Left lobe of liver (tissue), 2 donors: ENCODE results near the gene B4GALT6. TPM values are rescaled to one million over a fixed set of nuclear protein-coding genes. Genes with fewer than 3 reads are reported as not detected.
"Not testable (repeated sequence)": the region's sequence is repeated elsewhere in the genome, so short reads cannot be mapped to it uniquely, and the experiment has no call there.

Experiments used
- ATAC-seq: fragments of 200-7000 bp; cut with Tn5 transposase; one replicate; pipeline ENCODE4 v1.9.1; 2020; ENCODE audit warnings: mild to moderate bottlenecking, moderate library complexity
- DNase-seq: peaks from one replicate; pipeline ENCODE4 v3.0.0-alpha.2; 2020; ENCODE audit warnings: low spot score
- total RNA-seq: library from RNA; stranded (reverse); gene quantifications from one replicate; pipeline ENCODE4 v1.2.1, GENCODE V29; 2021
- donor health status: DM: no; HTN: no; CAD: no; lungs with moderate emphysema.
- donor health status: DM: no; HTN: yes; CAD: no.

B4GALT6 gene, protein sequence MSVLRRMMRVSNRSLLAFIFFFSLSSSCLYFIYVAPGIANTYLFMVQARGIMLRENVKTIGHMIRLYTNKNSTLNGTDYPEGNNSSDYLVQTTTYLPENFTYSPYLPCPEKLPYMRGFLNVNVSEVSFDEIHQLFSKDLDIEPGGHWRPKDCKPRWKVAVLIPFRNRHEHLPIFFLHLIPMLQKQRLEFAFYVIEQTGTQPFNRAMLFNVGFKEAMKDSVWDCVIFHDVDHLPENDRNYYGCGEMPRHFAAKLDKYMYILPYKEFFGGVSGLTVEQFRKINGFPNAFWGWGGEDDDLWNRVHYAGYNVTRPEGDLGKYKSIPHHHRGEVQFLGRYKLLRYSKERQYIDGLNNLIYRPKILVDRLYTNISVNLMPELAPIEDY
- total RNA-seq = 2.7 TPM

DNA sequence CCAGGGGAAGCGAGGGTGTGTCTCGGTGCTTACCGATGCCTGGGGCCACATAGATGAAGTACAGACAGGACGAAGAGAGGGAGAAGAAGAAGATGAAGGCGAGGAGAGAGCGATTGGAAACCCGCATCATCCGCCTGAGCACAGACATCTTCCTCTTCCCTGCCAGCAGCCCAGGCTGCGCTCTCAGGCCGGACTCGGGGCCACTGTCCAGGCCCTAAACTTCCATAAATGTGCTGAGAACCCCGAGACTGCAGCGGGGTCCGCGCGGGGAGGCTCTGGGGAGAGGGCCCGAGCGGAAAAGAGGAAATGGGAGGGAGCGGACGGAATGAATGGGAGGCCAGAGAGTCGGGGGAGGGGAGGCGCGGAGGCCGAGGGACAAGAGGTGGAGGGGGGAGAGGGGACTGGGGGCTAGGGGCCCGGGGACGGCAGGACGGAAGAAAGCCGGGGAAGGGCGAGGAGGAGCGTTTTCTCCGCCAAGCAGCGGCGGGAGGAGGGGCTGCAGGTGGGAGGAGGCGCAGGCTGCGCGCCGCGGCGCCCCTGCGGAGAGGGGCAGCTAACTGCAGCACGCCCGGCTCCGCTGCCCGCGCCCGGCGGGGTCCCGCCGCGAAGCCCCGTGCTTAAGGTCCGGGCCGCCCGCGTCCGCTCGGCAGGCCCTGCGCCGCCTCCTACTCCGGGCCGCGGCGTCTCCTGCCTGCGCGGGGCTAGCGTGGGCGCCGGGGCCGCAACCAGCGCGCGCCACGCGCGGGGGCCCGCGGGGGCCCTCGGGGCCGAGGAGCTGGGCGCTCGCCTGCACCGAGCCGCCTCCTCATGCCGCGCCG is at the start of gene B4GALT6:
TSS of gene B4GALT6 (minus strand) at position 303 of the 818 bp plus-strand sequence. CDS start at position 148, 155 bp downstream.
- ATAC-seq (peak; percentile 42), DNase-seq (peak; percentile 49)

- no peak for DNase-seq
- ATAC-seq = no peak
Observed at GRCh38 chr18:31731628-31732027, 47.2 kb upstream of the B4GALT6 start.

DNA sequence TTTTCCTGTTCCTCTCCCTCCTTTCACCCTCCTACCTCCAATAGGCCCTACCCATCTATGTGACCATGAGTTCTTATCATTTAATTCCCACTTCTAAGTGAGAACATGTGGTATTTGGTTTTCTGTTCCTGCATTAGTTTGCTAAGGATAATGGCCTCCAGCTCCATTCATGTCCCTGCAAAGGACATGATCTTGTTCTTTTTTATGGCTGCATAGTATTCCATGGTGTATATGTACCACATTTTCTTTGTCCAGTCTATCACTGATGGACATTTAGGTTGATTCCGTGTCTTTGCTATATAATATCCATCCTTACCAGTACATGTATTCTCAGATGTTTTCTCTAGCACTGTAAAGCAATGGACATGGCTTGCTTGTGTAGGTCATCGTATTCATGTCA is 44.8 kb upstream of the B4GALT6 start:
- not testable (repeated sequence) for ATAC-seq, DNase-seq

DNA sequence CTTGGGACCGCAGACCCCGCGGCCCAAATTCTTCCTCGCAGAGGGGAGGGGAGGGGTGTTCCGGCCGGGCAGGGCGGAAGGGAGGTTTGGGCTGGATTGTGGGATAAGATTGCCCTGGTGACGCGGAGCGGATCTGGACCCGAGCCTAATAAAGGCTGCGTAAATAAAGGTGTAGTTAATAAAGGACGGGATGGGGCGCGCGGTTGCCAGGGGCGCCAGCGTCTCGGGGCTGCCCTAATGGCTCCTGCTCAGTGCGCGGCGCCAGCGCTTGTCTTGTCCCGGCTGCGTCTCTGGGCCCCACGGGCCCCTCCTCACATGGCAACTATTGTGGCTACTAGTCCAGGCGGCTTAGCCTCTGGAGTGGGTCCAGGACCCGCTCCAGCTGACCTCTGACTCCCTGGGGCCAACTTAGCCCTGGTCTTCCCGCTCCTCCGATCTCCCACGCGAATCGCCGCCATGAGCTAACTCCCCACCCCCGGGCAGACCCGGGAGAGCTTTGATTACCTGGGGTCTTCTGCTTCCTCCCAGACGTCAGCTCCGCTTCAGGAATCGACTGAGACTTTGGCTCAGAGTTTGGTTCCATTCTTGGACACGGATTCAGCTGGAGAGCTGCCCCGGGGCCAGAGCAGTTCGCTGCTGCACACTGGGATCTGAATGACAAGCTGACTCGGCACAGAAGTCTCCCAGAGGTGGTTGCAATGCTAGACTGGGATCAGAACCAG is 39.8 kb upstream of the B4GALT6 start:
- DNase-seq = peak; percentile 87
- peak; percentile 79 for ATAC-seq

GRCh38 chr18:31723639-31723989 is 39.2 kb upstream of the B4GALT6 start:
- no peak for DNase-seq
- ATAC-seq = peak; percentile 16

DNA sequence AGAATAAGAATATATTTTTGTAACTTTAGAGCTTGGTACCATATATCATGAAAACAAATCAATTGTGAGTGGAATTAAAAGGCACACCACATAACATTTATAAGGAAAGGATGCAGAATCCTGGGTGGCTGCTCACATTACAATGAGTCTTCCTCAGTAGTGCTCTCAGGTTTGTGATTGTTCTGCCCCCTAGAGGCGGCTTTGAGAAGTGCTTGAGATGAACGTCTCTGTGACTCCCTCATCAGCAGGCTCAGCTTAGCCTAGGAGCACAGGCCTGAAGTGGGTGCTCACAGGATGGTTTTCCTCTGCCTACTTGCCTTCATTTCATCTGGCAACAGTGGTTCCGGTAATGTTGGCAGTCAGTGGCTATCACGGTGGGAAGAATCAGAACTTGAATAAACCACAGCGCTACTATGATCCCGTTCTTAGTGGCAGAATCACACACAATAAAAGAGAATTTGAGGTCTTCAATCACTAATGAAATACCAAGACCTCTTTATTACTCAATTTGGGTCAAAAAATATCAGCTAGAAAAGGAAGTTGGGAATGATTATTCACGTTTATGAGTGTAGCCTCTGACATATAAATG is 38.1 kb upstream of the B4GALT6 start:
- DNase-seq (peak; percentile 82), ATAC-seq (peak; percentile 70)

- DNase-seq (no peak), ATAC-seq (no peak)
Observed at GRCh38 chr18:31721601-31722000, 37.2 kb upstream of the B4GALT6 start.

GRCh38 chr18:31720867-31721266 is 36.5 kb upstream of the B4GALT6 start:
- ATAC-seq (no peak), DNase-seq (no peak)

- DNase-seq (no peak), ATAC-seq (no peak)
Observed at GRCh38 chr18:31719363-31720006, 35.1 kb upstream of the B4GALT6 start.

- DNase-seq (no peak), ATAC-seq (no peak)
Observed at GRCh38 chr18:31718386-31718785, 34.0 kb upstream of the B4GALT6 start.

GRCh38 chr18:31716362-31716761 is 32.0 kb upstream of the B4GALT6 start:
- DNase-seq (no peak), ATAC-seq (no peak)

- ATAC-seq (no peak), DNase-seq (no peak)
Observed at GRCh38 chr18:31711365-31712172, 27.2 kb upstream of the B4GALT6 start.

GRCh38 chr18:31710826-31711225 is 26.4 kb upstream of the B4GALT6 start:
- DNase-seq (no peak), ATAC-seq (peak; percentile 68)

DNA sequence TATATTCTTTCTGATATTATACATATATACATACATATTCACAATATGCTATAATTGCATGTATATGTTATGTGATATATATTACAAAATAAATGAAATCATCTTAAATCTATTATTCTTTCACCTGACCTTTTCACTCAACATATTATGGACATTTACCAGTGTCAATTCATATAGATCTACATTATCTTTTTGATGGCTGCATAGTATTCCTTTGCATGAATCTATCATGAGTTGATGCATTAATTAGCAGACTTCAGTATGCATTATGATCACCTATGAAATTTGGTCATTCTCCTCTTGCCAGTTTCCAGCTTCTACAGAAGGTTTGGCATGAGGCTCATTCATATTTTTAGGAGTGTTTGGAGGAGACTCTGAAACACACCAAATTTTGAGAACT is 23.4 kb upstream of the B4GALT6 start:
- ATAC-seq = no peak
- no peak for DNase-seq

DNA sequence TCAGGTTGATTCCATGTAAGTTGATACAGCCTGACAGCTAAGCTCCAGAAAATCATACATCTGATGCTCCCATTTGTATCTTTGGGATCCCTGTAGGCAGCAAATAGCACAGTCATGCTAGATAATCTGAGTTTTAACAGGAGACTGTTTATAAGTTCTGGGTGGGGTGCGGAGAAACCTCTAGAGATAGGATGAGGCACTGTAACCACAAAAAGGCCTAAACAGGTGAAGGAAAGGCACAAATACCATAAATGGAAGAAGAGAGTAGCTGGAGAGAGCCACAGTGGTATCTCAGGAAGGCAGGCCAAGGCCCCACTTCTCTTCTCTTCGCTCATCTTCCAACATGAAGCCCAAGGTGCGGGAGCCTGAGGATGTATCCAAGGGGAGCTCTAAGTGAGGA is 18.1 kb upstream of the B4GALT6 start:
- DNase-seq = no peak
- ATAC-seq = no peak

DNA sequence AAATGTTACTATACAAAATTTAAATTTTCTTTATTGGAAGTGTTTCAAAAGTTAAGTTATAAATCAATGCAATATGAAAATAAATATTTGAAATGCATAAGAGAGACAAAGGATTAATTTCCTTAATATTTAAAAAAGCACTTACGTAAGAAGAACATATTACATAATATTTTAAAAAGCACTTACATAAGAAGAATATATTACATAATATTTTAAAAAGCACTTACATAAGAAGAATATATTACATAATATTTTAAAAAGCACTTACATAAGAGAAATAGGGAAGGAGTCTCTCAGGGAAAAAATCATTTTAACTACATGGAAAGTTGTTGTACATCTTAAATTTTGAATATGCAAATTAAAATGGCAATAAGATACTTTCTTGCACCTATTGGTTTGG is 17.4 kb upstream of the B4GALT6 start:
- ATAC-seq (no peak), DNase-seq (no peak)

GRCh38 chr18:31700990-31701389 is 16.6 kb upstream of the B4GALT6 start:
- no peak for DNase-seq
- ATAC-seq = no peak

DNA sequence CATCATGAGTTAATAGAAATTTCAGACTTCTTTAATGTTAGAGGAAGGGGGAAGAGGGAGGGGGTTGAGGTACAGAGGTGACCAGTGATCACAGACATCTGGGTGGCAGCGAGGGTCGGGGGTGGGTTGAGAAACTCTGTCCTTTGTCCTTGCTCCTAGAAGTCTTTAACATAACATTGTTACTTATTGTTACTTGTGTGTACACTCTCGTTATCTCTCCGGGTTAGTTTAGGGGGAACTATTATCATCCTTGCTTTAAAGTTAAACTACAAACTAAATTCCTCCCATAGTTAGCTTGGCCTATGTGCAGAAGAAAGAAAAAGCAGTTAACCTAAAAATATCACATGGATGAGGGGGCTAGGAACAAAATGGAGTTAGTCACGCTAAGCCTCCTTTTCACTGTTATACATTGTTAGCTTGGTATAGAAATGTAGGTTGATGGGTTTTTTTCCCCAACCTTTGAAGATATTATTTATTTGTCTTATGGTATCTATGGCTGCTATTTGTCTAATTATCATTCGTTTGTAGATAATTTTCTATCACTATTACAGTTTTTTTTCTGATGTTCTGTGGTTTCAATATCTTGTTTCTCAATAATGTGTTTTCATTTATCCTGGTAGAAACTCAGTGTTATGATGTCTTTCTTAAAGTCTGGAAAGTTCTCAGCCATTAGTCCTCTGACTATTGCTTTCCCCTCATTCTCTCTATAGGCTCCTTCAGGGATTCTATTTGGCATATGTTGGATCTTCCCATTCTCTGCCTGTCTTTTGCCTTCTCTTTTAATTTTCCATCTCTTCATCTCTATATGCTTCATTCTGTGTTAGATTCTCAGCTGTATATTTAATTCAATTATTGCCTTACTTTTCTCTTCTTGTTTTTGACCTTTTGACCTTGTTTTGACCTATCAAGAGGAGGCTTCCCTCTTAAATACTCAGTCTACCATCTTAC is 13.2 kb upstream of the B4GALT6 start:
- DNase-seq (no peak), ATAC-seq (no peak)

DNA sequence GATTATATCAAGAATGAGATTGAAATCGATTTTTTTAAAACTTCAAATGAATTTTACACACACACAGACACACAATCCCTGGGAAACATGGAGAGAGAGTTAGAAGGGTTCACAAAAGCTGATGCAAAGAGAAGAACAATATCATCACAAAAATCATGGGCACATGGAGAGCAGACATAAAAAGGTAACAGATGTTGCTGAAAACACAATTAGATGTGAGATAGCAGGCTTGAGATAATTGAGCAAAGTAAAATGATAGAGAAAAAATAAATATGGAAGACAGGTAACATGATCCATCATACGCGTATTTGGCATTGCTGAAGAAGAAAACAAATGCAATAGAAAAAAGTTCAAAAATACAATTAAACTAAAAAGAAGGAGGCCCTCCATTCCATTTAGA is 11.6 kb upstream of the B4GALT6 start:
- DNase-seq (no peak), ATAC-seq (no peak)
